Subcutaneous abdominal adipose tissue (tissue), 5 donors: ENCODE data around the gene JMJD7.

ENCODE experiments used
- H3K27ac ChIP-seq: one replicate; pipeline ENCODE4 v1.7.0; 2013; ENCODE audit warnings: low read depth, mild to moderate bottlenecking, inconsistent platforms, low read length, moderate library complexity
- H3K27me3 ChIP-seq, 5 donors: one replicate each; pipeline ENCODE4 v1.7.0; 2013; ENCODE audit warnings: low read length in 5 of 5, inconsistent platforms in 1 of 5; ENCODE audit not compliant: control insufficient read depth in 5 of 5, insufficient read depth in 4 of 5
- H3K36me3 ChIP-seq, 5 donors: one replicate each; pipeline ENCODE4 v1.7.0; 2013; ENCODE audit warnings: low read length in 5 of 5; ENCODE audit not compliant: control insufficient read depth in 5 of 5, insufficient read depth in 5 of 5
- H3K4me1 ChIP-seq, 5 donors: one replicate each; pipeline ENCODE4 v1.7.0; 2013; ENCODE audit warnings: low read length in 5 of 5, mild to moderate bottlenecking in 3 of 5, moderate library complexity in 1 of 5; ENCODE audit not compliant: control insufficient read depth in 5 of 5, insufficient read depth in 5 of 5
- H3K4me3 ChIP-seq, 5 donors: one replicate each; pipeline ENCODE4 v1.7.0; 2013; ENCODE audit warnings: low read length in 5 of 5, low read depth in 1 of 5
- H3K9ac ChIP-seq, 5 donors: one replicate each; pipeline ENCODE4 v1.7.0; 2013; ENCODE audit warnings: low read length in 5 of 5, mild to moderate bottlenecking in 4 of 5, moderate library complexity in 3 of 5
- H3K9me3 ChIP-seq, 5 donors: one replicate each; pipeline ENCODE4 v1.7.0; 2013; ENCODE audit warnings: low read length in 5 of 5; ENCODE audit not compliant: control insufficient read depth in 5 of 5
- donor health status: healthy.
- donor health status: healthy.
- donor health status: healthy.
- donor health status: healthy.
- donor health status: healthy.

Gene JMJD7

GRCh38 chr15:41810651-41811431 lies 17.1 kb upstream of the JMJD7 start:
- peaks cover 0 to 40% (median 35%) of the 10 kb centered on the region in 5 donors for H3K36me3 ChIP-seq

DNA sequence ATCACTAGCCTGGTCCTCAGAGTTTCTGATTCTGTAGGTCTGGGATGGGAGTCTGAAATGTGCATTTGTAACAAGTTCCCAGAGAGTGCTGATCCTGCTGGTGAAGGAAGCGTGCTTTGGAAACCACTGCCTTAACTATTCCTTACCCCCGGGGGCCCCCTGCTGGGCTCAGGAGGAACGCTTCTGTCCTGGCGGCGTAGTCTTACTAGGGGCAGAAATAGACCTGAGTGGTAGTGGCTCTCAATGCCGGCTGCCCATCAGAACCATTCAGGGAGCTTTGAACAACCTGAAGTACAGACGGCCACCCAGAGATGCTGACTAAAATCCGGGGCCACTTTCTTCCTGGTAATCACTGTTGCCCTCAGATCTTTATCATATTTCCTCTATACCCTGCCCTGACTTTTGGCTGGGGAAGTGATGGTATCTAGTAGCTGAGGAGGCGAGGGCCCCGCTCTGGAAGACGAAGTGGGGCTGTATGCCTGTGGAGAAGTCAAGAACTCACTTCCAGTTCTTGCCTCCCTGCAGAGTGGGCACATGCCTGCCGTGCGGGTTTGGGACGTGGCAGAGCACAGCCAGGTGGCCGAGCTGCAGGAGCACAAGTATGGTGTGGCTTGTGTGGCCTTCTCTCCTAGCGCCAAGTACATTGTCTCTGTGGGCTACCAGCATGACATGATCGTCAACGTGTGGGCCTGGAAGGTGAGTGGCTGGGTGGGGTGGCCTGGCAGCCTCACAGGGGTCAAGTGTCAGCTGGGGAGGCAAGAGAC lies 16.3 kb upstream of the JMJD7 start:
- no peaks in the 10 kb centered on the region for H3K27me3 ChIP-seq
- no peak overlapping the region for H3K27ac ChIP-seq
- no peaks in the 10 kb centered on the region for H3K9me3 ChIP-seq
- H3K4me3 ChIP-seq: no peak overlapping the region
- H3K4me1 ChIP-seq: peaks cover 0 to 13% (median 0%) of the 10 kb centered on the region in 5 donors
- H3K9ac ChIP-seq: no peak overlapping the region
- peaks cover 0 to 44% (median 38%) of the 10 kb centered on the region in 5 donors for H3K36me3 ChIP-seq

More at GRCh38 chr15:41810651-41811431, 17.1 kb upstream of the JMJD7 start:
- H3K9ac ChIP-seq: no peak overlapping the region
- H3K9me3 ChIP-seq: no peaks in the 10 kb centered on the region
- H3K27ac ChIP-seq: no peak overlapping the region
- H3K4me1 ChIP-seq: peaks cover 0 to 13% (median 0%) of the 10 kb centered on the region in 5 donors
- no peak overlapping the region for H3K4me3 ChIP-seq
- H3K27me3 ChIP-seq: no peaks in the 10 kb centered on the region

- no peak overlapping the region for H3K27ac ChIP-seq
- no peak overlapping the region for H3K9ac ChIP-seq
- H3K4me1 ChIP-seq: peaks cover 0 to 13% (median 0%) of the 10 kb centered on the region in 5 donors
- peaks cover 0 to 57% (median 50%) of the 10 kb centered on the region in 5 donors for H3K36me3 ChIP-seq
- H3K27me3 ChIP-seq: no peaks in the 10 kb centered on the region
- no peak overlapping the region for H3K4me3 ChIP-seq
- no peaks in the 10 kb centered on the region for H3K9me3 ChIP-seq
These were observed 15.0 kb upstream of the JMJD7 start for GRCh38 chr15:41812820-41813375.

- H3K36me3 ChIP-seq: peaks cover 0 to 62% (median 56%) of the 10 kb centered on the region in 5 donors
- H3K9ac ChIP-seq: no peak overlapping the region
- no peak overlapping the region for H3K27ac ChIP-seq
- no peaks in the 10 kb centered on the region for H3K27me3 ChIP-seq
- peaks cover 0 to 13% (median 0%) of the 10 kb centered on the region in 5 donors for H3K4me1 ChIP-seq
- H3K9me3 ChIP-seq: no peaks in the 10 kb centered on the region
- no peak overlapping the region for H3K4me3 ChIP-seq
These were observed 14.5 kb upstream of the JMJD7 start for GRCh38 chr15:41813426-41813825.

- H3K36me3 ChIP-seq: peaks cover 0 to 72% (median 67%) of the 10 kb centered on the region in 5 donors
These were observed 13.4 kb upstream of the JMJD7 start for GRCh38 chr15:41814534-41814933.

DNA sequence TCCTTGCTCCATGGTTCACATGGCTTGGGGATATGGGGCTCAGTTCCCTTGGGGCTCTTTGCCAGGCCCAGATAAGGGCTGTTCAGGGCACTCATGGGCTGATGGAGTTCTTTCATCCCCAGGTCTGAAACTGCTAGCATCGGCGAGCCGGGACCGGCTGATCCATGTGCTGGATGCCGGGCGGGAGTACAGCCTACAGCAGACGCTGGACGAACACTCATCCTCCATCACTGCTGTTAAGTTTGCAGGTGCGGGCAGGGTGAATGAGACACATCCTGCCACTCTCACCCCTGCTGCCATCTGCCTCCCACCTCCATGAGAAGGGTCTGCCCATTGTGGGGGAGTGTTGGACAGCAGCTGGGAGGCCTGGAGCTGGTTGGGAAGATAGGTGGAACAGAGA lies 11.1 kb upstream of the JMJD7 start:
- Histone ChIP-seq H3K4me3 (no peak overlapping the region), H3K4me1 (no peaks in the 10 kb centered on the region), H3K27ac (no peak overlapping the region), H3K36me3 (peaks cover 0 to 95% (median 85%) of the 10 kb centered on the region in 5 donors), H3K9ac (no peak overlapping the region), H3K9me3 (no peaks in the 10 kb centered on the region), H3K27me3 (no peaks in the 10 kb centered on the region)

More at GRCh38 chr15:41814534-41814933, 13.4 kb upstream of the JMJD7 start:
- no peaks in the 10 kb centered on the region for H3K9me3 ChIP-seq
- H3K27me3 ChIP-seq: no peaks in the 10 kb centered on the region
- H3K27ac ChIP-seq: no peak overlapping the region
- H3K4me3 ChIP-seq: no peak overlapping the region
- no peak overlapping the region for H3K9ac ChIP-seq
- peaks cover 0 to 9% (median 0%) of the 10 kb centered on the region in 5 donors for H3K4me1 ChIP-seq

GRCh38 chr15:41817327-41817726 lies 10.6 kb upstream of the JMJD7 start:
- no peaks in the 10 kb centered on the region for H3K9me3 ChIP-seq
- H3K36me3 ChIP-seq: peaks cover 0 to 95% (median 83%) of the 10 kb centered on the region in 5 donors
- no peaks in the 10 kb centered on the region for H3K27me3 ChIP-seq
- no peaks in the 10 kb centered on the region for H3K4me1 ChIP-seq
- H3K27ac ChIP-seq: no peak overlapping the region
- no peak overlapping the region for H3K9ac ChIP-seq
- H3K4me3 ChIP-seq: no peak overlapping the region

DNA sequence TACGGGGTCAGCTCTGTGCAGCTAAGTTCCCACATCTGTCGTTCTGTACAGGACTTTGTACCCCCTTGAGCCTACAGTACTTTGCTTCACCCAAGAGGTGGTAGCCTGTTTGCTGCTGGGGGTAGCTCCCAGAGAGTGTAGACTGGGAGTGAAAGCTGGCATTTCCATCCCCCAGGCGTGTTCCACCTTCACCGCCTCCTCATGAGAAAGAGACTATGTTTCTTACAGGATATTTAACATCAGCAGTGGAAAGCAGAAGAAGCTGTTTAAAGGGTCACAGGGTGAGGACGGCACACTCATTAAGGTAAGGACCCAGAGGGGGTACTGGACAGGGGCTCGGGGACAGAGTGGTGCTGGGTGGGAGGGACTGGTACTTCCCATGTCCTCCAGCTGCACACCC lies 10.1 kb upstream of the JMJD7 start:
- H3K36me3 ChIP-seq: peaks cover 0 to 95% (median 83%) of the 10 kb centered on the region in 5 donors

DNA sequence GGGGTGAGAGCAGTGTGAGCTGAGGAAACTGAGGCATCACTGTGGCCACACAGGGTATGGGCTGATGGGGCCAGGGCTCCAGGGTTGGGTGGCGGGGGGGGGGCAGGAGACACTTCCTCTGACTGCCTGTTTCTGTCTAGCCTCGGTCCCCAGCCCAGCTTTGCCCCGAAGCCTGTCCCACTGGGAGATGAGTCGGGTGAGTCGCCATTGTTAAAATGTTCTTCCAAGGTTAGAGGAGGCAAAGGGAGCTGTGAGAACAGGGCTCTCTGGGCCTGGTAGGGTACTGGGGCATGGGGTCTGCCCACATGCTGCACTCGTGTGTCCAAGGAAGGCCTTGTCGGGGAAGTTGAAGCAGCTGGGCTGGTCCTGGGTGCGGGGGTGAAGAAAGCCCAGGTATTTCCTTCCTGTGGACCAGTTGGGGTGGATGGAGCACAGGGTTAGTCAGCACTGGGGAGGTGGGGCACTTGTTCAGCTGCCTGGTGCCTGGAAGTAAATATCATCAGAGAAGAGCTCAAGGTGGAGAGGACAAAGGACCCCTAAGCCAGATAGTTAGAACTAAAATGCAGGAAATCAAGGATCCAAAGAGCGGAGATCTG lies 8.3 kb upstream of the JMJD7 start:
- peaks cover 0 to 97% (median 85%) of the 10 kb centered on the region in 5 donors for H3K36me3 ChIP-seq
- no peaks in the 10 kb centered on the region for H3K27me3 ChIP-seq
- no peak overlapping the region for H3K4me3 ChIP-seq
- no peaks in the 10 kb centered on the region for H3K4me1 ChIP-seq
- H3K9me3 ChIP-seq: no peaks in the 10 kb centered on the region
- no peak overlapping the region for H3K27ac ChIP-seq
- no peak overlapping the region for H3K9ac ChIP-seq

More for the DNA sequence above, 10.1 kb upstream of the JMJD7 start:
- Histone ChIP-seq H3K27me3 (no peaks in the 10 kb centered on the region), H3K4me1 (no peaks in the 10 kb centered on the region), H3K9me3 (no peaks in the 10 kb centered on the region), H3K4me3 (no peak overlapping the region), H3K9ac (no peak overlapping the region), H3K27ac (no peak overlapping the region)
